K562 (cell line): ENCODE measurements around the gene FCRL6.

Experiments
- CTCF ChIP-seq, 3 experiments: IDR thresholded peaks in 2 of 3; conservative IDR thresholded peaks in 1 of 3; 2 replicates each; pipeline ENCODE4 v1.5.1; 2011 to 2012; ENCODE audit warnings: low read length in 3 of 3, mild to moderate bottlenecking in 3 of 3, control low read depth in 2 of 3, improper control_type of control experiment in 1 of 3, inconsistent platforms in 1 of 3, low read depth in 1 of 3, mixed read lengths in 1 of 3, moderate library complexity in 1 of 3; ENCODE audit not compliant: insufficient read depth in 2 of 3
- EP300 ChIP-seq: IDR thresholded peaks from 2 replicates; pipeline ENCODE4 v1.6.1; 2012; ENCODE audit warnings: low read length, improper control_type of control experiment
- POLR2A ChIP-seq: fragments of 450-650 bp; conservative IDR thresholded peaks from 2 replicates; pipeline ENCODE4 v1.6.1; 2016
- TAF9B ChIP-seq: fragments of 450-650 bp; IDR thresholded peaks from 2 replicates; pipeline ENCODE4 v1.6.1; 2018; ENCODE audit warnings: mild to moderate bottlenecking; ENCODE audit not compliant: partially characterized antibody
- ZBTB1 ChIP-seq: sonication (generic); formaldehyde crosslinking; IDR thresholded peaks from 2 replicates; pipeline ENCODE4 v1.8.1; 2023; ENCODE audit warnings: missing genetic modification reagents, low read depth, mild to moderate bottlenecking, borderline replicate concordance

DNA sequence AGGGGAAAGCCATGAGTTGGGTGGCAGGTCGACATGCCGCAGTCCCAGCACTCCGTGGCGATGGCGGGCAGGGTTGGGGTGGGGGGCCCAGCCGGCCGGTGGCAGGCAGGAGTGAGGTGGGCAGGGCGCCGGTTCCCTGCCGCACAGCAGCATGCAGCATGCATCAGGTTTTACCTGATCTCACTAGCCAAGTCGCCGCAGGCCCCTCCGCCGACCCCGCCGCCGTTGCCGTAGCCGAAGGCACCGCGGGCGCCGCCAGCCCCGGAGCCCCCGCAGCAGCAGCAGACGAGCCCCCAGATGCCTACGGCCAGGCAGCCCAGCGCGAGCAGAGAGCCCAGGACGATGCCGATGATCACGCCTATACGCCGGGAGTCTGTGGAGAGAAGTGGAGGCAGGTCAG lies 53.5 kb downstream of the FCRL6 start:
- no peak for TF ChIP-seq EP300
- TF ChIP-seq CTCF (IDR thresholded peaks at IDR 0.05 in 2 of 3, conservative IDR thresholded peaks at IDR 0.05 in 1 of 3; ENCODE audit: insufficient read depth in 2 of 3, low read depth in 1 of 3, low read length in 3 of 3), result no peak
- no peak for TF ChIP-seq POLR2A
- no peak for TF ChIP-seq ZBTB1
- TF ChIP-seq TAF9B, result no peak
